ENCODE data around the gene PSMG2. TPM values are rescaled to one million over a fixed set of nuclear protein-coding genes. Genes with fewer than 3 reads are reported as not detected.
"Not testable (repeated sequence)": the region's sequence is repeated elsewhere in the genome, so short reads cannot be mapped to it uniquely, and the experiment has no call there.

PSMG2 gene
- total and polyA plus RNA-seq, 9 of the 15 experiments (the other 6 are each of a cell fraction or from before 2014, with no cell fraction given): 59.9 to 271 (median 111) TPM

- no peak overlapping the region for H3K4me3 ChIP-seq
- ChIA-PET POLR2A (interaction anchor here (1.3 kb wide), 1 partner anchor 16 kb away, joined by 5 read pairs; no protein-coding TSS in a partner anchor), CTCF (ENCODE audit: low intra/inter-chr PET ratio) (no interaction called here)
- H2AFZ ChIP-seq (ENCODE audit: low read depth, low read length): no peak overlapping the region
- ATAC-seq (peak; percentile 35), DNase-seq (ENCODE audit: extremely low read depth in 1 of 4, low spot score in 3 of 4) (no peak), FAIRE-seq (no peak)
- H3K27ac ChIP-seq (ENCODE audit: extremely low read depth, low read depth, low read length): no peak overlapping the region
- H3K9ac ChIP-seq (ENCODE audit: insufficient read depth in 1 of 2, low read depth in 2 of 2, low read length in 2 of 2): no peak overlapping the region
- no peaks in the 10 kb centered on the region for H3K9me1 ChIP-seq (ENCODE audit: control insufficient read depth, insufficient read depth, low read length)
- no peaks in the 10 kb centered on the region for H3K36me3 ChIP-seq (ENCODE audit: control insufficient read depth, insufficient read depth, low read length)
- intact Hi-C loops (cut with micrococcal nuclease): no loop called here
- TF ChIP-seq ERF (CRISPR knock-in tag; IDR thresholded peaks at IDR 0.05) (no peak), CBX8 (IDR thresholded peaks at IDR 0.05; ENCODE audit: borderline replicate concordance, extremely low read depth, low read depth, low read length, poor library complexity, severe bottlenecking) (no peak), U2AF1 (optimal IDR thresholded peaks at IDR 0.05; ENCODE audit: low read depth, low read length) (no peak), ZNF445 (CRISPR knock-in tag; IDR thresholded peaks at IDR 0.05; ENCODE audit: low read depth) (no peak)
- H3K79me2 ChIP-seq (ENCODE audit: control insufficient read depth, insufficient read depth, low read length): no peaks in the 10 kb centered on the region
- no peaks in the 10 kb centered on the region for H3K27me3 ChIP-seq (ENCODE audit: control insufficient read depth in 2 of 2, insufficient read depth in 2 of 2, low read length in 2 of 2)
- H4K20me1 ChIP-seq (replicated peaks; ENCODE audit: control insufficient read depth, insufficient read depth, low read length): no peaks in the 10 kb centered on the region
- WGBS (ENCODE audit: insufficient coverage, low coverage, missing lambda C conversion rate): 15% methylated on average over 4 of the region's 4 CpGs
- no TSS peak for BruUV-seq (replicated peaks)
- in situ Hi-C loops (cut with MboI): no loop called here
- no peaks in the 10 kb centered on the region for H3K9me3 ChIP-seq (replicated peaks; ENCODE audit: control insufficient read depth, insufficient read depth, low read depth, low read length)
- no peak overlapping the region for H3K4me2 ChIP-seq (ENCODE audit: insufficient read depth, low read length)
- H3K4me1 ChIP-seq (replicated peaks in 1 of 2; ENCODE audit: control insufficient read depth in 2 of 2, insufficient read depth in 2 of 2, low read length in 2 of 2): peaks cover 4 to 12% of the 10 kb centered on the region in 2 experiments; a peak in 3 of 5 replicates
Observed at GRCh38 chr18:12751891-12752290, 49.0 kb downstream of the PSMG2 start.

- ChIA-PET CTCF (ENCODE audit: low intra/inter-chr PET ratio) (no interaction called here), POLR2A (no interaction called here)
- in situ Hi-C loops (cut with MboI): no loop called here
- no peaks in the 10 kb centered on the region for H3K79me2 ChIP-seq (ENCODE audit: control insufficient read depth, insufficient read depth, low read length)
- peaks cover 4 to 9% of the 10 kb centered on the region in 2 experiments; a peak in 3 of 5 replicates for H3K4me1 ChIP-seq (replicated peaks in 1 of 2; ENCODE audit: control insufficient read depth in 2 of 2, insufficient read depth in 2 of 2, low read length in 2 of 2)
- H3K4me2 ChIP-seq (ENCODE audit: insufficient read depth, low read length): no peak overlapping the region
- TF ChIP-seq USF2 (CRISPR knock-in tag; IDR thresholded peaks at IDR 0.05) (0 out of 2 replicates have a peak, but pooled peaks have one; percentile 12), TFE3 (CRISPR knock-in tag; IDR thresholded peaks at IDR 0.05) (peak; percentile 59), GATAD2A (IDR thresholded peaks at IDR 0.05) (no peak)
- intact Hi-C loops (cut with micrococcal nuclease): no loop called here
- no peaks in the 10 kb centered on the region for H3K9me3 ChIP-seq (replicated peaks; ENCODE audit: control insufficient read depth, insufficient read depth, low read depth, low read length)
- WGBS (ENCODE audit: insufficient coverage, low coverage, missing lambda C conversion rate): 51% methylated on average over 6 of the region's 6 CpGs
- H2AFZ ChIP-seq (ENCODE audit: low read depth, low read length): no peak overlapping the region
- no peak for DNase-seq (ENCODE audit: extremely low read depth in 1 of 4, low spot score in 3 of 4)
- no peak overlapping the region for H3K4me3 ChIP-seq
- no peaks in the 10 kb centered on the region for H3K27me3 ChIP-seq (ENCODE audit: control insufficient read depth in 2 of 2, insufficient read depth in 2 of 2, low read length in 2 of 2)
- no peak for ATAC-seq
- no TSS peak for BruUV-seq (replicated peaks)
- H3K27ac ChIP-seq (ENCODE audit: extremely low read depth, low read depth, low read length): no peak overlapping the region
- no peak overlapping the region for H3K9ac ChIP-seq (ENCODE audit: insufficient read depth in 1 of 2, low read depth in 2 of 2, low read length in 2 of 2)
- no peaks in the 10 kb centered on the region for H3K9me1 ChIP-seq (ENCODE audit: control insufficient read depth, insufficient read depth, low read length)
- FAIRE-seq: no peak
- H4K20me1 ChIP-seq (replicated peaks; ENCODE audit: control insufficient read depth, insufficient read depth, low read length): no peaks in the 10 kb centered on the region
- no peaks in the 10 kb centered on the region for H3K36me3 ChIP-seq (ENCODE audit: control insufficient read depth, insufficient read depth, low read length)
Observed at GRCh38 chr18:12754511-12754910, 51.7 kb downstream of the PSMG2 start.

- H3K4me1 ChIP-seq (replicated peaks in 1 of 2; ENCODE audit: control insufficient read depth in 2 of 2, insufficient read depth in 2 of 2, low read length in 2 of 2); H3K9me1 ChIP-seq (ENCODE audit: control insufficient read depth, insufficient read depth, low read length); H3K4me3 ChIP-seq; BruUV-seq (replicated peaks); H3K4me2 ChIP-seq (ENCODE audit: insufficient read depth, low read length); H3K36me3 ChIP-seq (ENCODE audit: control insufficient read depth, insufficient read depth, low read length); FAIRE-seq; H3K9me3 ChIP-seq (replicated peaks; ENCODE audit: control insufficient read depth, insufficient read depth, low read depth, low read length); H3K79me2 ChIP-seq (ENCODE audit: control insufficient read depth, insufficient read depth, low read length); H2AFZ ChIP-seq (ENCODE audit: low read depth, low read length); H3K27me3 ChIP-seq (ENCODE audit: control insufficient read depth in 2 of 2, insufficient read depth in 2 of 2, low read length in 2 of 2); H4K20me1 ChIP-seq (replicated peaks; ENCODE audit: control insufficient read depth, insufficient read depth, low read length); CTCF ChIA-PET (ENCODE audit: low intra/inter-chr PET ratio); H3K27ac ChIP-seq (ENCODE audit: extremely low read depth, low read depth, low read length); ATAC-seq; POLR2A ChIA-PET; DNase-seq (ENCODE audit: extremely low read depth in 1 of 4, low spot score in 3 of 4); intact Hi-C loops (cut with micrococcal nuclease); H3K9ac ChIP-seq (ENCODE audit: insufficient read depth in 1 of 2, low read depth in 2 of 2, low read length in 2 of 2); in situ Hi-C loops (cut with MboI): not testable (repeated sequence)
- 70% methylated on average over 6 of the region's 6 CpGs for WGBS (ENCODE audit: insufficient coverage, low coverage, missing lambda C conversion rate)
Observed at GRCh38 chr18:12755606-12756005, 52.8 kb downstream of the PSMG2 start.

Data from K562 (cell line).